Superior temporal gyrus (tissue), 1 donor: Measurements from ENCODE around the gene CEP57L1.
"Not testable (repeated sequence)": the region's sequence is repeated elsewhere in the genome, so short reads cannot be mapped to it uniquely, and the experiment has no call there.

Experiments
- DNase-seq: peaks from one replicate; pipeline ENCODE4 v3.0.0-alpha.2; 2016; ENCODE audit errors: extremely low spot score

CEP57L1 gene

DNA sequence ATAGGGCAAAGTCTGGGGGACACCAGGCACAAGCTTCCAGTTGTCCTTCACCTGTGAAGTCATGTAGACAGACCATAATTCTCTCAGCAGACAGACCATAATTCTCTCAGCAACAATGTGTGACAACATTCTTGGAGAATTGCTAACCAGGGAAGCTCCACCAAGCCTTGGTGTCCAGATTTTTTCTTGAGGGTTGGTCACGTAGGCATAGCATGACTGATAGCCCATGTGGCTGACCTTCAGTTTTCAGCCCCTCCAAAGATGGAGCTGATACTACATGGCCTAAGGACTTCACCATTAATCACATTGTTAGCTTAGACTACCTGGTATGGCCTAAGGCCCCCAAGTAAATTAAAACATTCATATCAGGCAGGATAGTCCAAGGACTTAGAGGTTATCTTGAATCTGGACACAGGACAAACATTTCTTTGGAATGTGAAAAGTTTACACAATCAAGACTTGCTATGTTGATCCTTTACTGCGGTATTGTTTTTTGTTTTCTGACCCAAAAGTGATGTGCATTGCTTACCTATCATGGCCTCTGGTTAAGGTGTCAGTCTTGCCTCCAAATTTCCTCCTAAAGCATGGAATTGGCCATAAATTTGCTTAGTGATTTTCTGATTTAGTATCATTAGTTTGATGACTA, 76.9 kb downstream of the CEP57L1 start:
- DNase-seq, result no peak

GRCh38 chr6:109174916-109175315, 79.6 kb downstream of the CEP57L1 start:
- no peak for DNase-seq

DNA sequence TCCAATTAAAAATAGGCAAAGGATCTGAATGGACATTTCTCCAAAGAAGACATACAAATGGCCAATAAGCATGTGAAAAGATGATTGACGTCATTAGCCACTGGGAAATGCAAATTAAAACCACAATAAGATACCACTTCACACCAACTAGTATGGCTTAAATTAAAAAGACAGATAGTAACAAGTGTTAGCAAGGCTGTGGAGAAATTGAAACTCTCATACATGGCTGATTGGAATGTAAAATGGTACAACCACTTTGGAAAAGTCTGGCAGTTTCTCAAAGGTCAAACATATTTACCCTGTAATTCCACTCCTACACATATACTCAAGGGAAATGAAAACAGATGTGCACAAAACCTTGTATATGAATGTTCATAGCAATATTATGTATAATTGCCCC, 83.6 kb downstream of the CEP57L1 start:
- no peak for DNase-seq

DNA sequence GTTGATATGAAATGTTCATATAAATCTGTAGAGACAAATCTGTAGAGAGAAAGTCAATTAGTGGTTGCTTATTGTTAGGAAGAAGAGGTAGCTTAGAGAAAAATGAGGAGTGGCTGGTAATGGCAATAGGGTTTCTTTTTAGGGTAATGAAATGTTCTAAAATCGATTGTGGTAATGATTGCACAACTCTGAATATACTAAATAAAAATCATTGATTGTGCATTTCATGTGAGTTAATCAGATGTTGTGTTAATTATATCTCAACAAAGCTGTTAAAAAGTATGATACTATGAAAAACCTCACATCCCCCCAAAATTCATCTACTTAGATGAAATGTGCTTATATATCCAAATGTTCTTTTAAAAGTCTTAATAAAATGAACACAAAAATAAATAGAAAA, 84.2 kb downstream of the CEP57L1 start:
- no peak for DNase-seq

DNA sequence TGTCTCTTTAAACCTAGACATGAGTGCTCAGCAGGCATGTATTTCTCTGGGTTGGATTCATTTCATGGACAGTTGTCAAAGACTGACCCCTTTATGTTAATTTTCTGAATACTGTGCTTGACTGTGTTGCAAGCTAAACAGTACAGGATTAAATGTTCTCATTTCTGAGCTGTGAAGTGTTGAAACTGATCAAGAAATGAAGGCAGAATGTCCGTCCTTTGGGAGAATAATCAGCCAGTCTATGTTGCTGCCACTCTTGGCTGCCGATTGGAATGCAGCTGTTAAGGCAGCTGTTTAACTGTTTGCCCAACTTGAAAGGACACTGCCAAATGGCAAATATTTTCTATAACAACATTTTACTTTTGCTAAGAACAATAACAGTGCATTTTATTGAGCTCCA, 87.3 kb downstream of the CEP57L1 start:
- peak; percentile 70 for DNase-seq

DNA sequence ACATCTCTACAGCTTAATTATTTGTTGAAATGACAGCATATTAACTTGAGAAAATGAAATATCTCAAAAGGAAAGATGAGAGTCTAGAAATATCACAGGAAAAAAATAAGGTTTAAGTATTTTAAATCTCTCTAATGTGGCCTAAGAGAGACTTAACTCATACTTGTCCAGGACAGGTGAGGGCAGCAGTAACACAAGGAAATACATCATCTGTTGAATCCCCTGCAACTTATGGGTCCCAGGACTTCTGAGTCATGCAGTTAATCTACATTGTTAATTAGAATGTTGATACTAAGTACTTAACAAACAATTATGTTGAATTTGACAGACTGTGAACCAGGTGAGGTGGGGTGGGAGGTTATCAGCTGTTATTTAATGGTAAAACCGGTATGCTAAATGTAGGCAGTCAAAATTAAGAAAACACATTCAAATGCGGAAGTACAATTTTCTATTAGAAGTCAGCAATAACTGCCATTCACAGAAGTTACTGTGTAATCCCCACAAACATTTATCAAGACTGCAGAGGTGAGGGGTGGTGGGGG, 87.9 kb downstream of the CEP57L1 start:
- DNase-seq, result no peak

GRCh38 chr6:109184638-109185037, 89.3 kb downstream of the CEP57L1 start:
- no peak for DNase-seq

DNA sequence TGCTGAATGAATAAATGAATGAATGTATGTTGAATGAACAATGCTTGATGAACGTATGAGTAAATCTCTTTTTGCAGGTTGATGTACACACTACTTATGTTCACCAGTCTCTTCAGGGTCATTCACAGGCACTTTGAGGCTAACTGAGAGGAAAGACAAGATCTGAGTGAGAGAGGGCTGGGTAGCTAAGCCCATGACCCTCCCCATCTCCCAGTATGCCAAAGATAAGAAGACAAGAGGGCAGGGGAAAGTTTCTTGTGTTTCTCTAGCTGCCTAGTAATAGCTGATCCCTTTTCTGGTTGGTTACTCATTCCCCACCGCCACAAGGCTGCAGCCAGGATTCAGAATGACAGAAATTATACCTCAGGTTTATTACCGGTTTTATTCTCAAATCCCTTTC, 90.7 kb downstream of the CEP57L1 start:
- no peak for DNase-seq

GRCh38 chr6:109187399-109188114, 92.2 kb downstream of the CEP57L1 start:
- DNase-seq, result peak; percentile 88

DNA sequence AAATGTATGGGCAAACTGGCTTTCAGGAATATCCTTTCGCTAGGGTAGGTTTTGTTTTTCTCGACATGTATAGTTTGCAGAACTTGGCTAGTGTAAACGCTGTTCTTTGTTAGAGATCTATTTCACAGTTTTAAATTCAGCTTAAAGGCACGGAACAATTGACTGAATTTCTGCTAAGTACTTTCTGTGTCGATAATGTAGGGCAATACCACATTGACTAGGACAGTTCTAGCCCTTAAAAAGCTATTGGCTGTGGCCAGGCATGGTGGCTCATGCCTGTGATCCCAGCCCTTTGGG, 92.8 kb downstream of the CEP57L1 start:
- no peak for DNase-seq

GRCh38 chr6:109191368-109191767, 96.1 kb downstream of the CEP57L1 start:
- not testable (repeated sequence) for DNase-seq

- no peak for DNase-seq
Measured at GRCh38 chr6:109192865-109193264, 97.6 kb downstream of the CEP57L1 start.

DNA sequence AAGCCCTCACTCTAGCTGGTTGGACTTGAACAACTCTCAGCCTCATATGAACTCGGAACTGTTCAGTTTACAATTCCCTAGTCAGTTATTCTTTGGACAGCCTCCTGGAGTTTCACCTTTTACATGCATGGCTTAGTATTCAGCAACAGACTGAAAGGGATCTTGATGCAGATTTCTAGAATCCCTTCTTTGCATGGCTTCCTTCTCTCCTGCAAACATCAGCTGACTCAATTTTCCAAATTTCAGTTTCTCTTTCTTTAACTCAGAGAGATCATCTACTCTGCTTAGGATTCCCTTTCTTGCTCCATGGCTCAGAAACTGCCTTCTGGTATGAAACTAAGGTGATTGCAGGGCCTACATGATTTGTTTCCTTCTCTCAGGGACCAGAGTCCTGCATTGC, 99.6 kb downstream of the CEP57L1 start:
- DNase-seq, result no peak

GRCh38 chr6:109197061-109197460, 101.8 kb downstream of the CEP57L1 start:
- DNase-seq, result no peak

GRCh38 chr6:109202409-109203264, 107.3 kb downstream of the CEP57L1 start:
- DNase-seq, result no peak

DNA sequence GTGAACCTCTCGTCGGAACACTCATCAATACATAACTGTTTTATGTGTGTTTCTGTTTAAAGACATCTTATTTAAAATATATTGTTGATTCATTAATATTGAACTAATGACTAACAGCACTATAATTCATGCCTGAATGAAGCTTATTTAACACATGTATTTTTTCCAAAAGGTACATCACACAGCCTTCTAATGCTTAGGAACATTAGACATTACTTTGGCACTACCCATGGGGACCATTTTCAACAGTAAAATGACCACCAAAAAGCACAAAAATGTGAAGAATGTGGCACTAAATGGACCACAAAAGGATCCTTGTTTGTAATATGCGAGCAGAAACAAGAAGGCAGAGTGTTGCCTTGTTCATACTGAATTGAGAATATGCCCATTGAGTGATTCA, 109.2 kb downstream of the CEP57L1 start:
- no peak for DNase-seq

DNA sequence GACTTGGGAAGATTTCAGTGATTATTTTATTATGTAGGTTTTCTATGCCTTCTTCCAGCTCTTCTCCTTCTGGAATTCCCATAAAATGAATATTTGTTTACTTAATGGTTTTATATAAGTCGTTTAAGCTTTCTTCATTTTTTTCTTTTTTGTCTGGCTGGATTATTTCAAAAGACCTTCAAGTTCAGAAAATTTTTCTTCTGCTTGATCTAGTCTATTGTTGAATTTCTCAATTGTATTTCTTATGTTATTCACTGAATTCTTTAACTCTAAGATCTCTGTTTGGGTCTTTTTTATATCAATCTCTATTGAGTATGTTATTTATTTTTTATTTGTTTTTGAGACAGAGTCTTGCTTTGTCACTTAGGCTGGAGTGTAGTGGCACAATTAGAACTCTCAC, 117.4 kb downstream of the CEP57L1 start:
- no peak for DNase-seq
